Mammary epithelial cell (primary cell): Measurements from ENCODE around the gene SPHKAP.

Experiments
- EZH2 ChIP-seq: IDR thresholded peaks from 2 replicates; pipeline ENCODE4 v1.6.1; 2012; ENCODE audit warnings: low read length, inconsistent platforms, borderline replicate concordance
- TF ChIP-seq, protein P1 (sequence below), 2 donors: IDR thresholded peaks in 1 of 2; conservative IDR thresholded peaks in 1 of 2; 2 replicates each; pipeline ENCODE4 v1.5.1; 2011 to 2012; ENCODE audit warnings: inconsistent platforms in 2 of 2, low read length in 2 of 2, mild to moderate bottlenecking in 2 of 2, control low read depth in 1 of 2, low read depth in 1 of 2; ENCODE audit not compliant: insufficient read depth in 1 of 2; ENCODE audit errors: extremely low read depth in 1 of 2

DNA sequence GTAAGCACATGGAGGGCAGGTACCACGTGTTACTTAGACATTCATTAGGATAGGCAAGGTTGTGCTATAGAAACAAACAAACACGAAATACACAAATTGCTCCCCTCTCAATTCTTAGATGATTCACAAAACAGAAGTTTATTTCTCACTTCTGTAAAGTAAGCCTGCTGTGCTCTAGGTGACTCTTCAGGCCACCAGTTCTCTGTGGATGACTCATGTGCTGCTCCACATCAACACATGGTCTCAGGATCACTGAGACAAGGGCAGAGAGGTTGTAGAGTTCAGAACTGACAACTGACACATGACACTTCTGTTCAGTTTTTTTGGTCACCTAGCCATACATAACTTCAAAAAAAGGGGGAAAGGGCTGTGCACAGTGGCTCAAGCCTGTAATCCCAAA lies 239.5 kb downstream of the SPHKAP start:
- TF ChIP-seq, protein P1, sequence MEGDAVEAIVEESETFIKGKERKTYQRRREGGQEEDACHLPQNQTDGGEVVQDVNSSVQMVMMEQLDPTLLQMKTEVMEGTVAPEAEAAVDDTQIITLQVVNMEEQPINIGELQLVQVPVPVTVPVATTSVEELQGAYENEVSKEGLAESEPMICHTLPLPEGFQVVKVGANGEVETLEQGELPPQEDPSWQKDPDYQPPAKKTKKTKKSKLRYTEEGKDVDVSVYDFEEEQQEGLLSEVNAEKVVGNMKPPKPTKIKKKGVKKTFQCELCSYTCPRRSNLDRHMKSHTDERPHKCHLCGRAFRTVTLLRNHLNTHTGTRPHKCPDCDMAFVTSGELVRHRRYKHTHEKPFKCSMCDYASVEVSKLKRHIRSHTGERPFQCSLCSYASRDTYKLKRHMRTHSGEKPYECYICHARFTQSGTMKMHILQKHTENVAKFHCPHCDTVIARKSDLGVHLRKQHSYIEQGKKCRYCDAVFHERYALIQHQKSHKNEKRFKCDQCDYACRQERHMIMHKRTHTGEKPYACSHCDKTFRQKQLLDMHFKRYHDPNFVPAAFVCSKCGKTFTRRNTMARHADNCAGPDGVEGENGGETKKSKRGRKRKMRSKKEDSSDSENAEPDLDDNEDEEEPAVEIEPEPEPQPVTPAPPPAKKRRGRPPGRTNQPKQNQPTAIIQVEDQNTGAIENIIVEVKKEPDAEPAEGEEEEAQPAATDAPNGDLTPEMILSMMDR (conservative IDR thresholded peaks at IDR 0.05 in 1 of 2, IDR thresholded peaks at IDR 0.05 in 1 of 2; ENCODE audit: extremely low read depth in 1 of 2, insufficient read depth in 1 of 2, low read depth in 1 of 2, low read length in 2 of 2) = no peak
- TF ChIP-seq EZH2 = no peak
